Measurements from ENCODE around the gene ULBP2. TPM values are rescaled to one million over a fixed set of nuclear protein-coding genes. Genes with fewer than 3 reads are reported as not detected.
"Not testable (repeated sequence)": the region's sequence is repeated elsewhere in the genome, so short reads cannot be mapped to it uniquely, and the experiment has no call there.

The ULBP2 gene
- total and polyA plus RNA-seq, 3 experiments from 2014 or later = 0.48 to 0.68 (median 0.51) TPM

DNA sequence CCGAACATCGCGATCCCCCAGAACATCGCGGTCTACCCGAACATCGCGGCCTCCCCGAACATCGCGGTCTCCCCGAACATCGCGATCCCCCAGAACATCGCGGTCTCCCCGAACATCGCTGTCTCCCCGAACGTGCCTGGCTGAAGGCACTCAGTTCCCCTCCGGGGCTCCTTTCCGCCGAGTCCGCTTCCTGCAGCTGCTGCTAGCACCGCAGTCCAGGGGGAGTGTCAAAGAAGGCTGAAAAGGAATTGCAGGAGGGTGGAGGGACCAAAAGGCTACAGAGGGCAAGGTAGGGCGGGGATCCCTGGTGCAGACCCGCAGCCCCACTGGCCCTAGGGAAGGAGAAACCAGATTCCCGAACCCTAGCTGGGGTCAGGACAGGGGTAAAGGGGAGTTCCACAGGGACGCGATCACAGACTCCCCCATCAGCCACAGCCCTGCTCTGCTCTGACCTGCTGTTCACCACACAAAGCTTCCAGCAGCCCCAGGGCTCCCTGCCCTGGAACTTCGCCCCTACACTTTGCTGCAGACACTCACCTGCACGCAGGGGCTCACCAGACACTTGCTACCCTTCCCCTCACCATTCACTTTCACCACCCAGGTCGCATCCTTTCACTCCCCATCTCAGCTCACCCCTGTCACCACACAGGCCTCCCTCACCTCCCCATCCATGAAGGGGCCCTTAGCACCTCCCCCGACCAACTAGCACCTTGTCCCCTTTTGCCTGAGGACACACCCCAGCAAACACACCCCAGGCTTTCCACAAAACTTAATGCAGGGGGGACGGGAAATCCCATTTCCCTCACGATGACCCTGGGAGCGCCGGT is 23.6 kb downstream of the ULBP2 start:
- POLR2A ChIA-PET = no interaction called here
- H3K4me1 Mint-ChIP-seq = peaks cover 26 to 31% (median 27%) of the 10 kb centered on the region in 3 donors

DNA sequence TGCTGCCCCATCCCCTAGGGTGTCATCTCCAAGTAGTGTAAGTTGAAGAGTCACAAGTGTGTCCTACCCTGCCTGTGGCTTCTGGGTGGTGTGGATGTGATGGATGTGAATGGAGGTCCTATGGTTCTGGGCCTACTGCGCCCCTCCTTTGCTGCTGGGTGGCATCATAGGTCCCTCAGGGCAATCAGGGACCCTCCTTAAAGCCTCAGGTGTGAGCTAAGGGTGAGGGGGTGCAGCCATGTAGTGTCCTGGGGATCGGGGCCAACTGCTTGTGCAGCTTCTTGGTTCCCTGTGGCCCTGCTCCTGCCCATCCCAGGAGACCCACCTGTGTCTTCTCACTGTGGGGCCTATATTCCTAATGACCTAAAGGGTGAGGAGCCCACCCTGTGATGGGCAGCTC is 24.5 kb downstream of the ULBP2 start:
- Histone ChIP-seq H3K27me3 (ENCODE audit: insufficient read depth, low read length, poor library complexity, severe bottlenecking) (peaks cover 44% of the 10 kb centered on the region), H3K4me1 (ENCODE audit: insufficient read depth, low read length) (peaks cover 27% of the 10 kb centered on the region)
- H3K4me3 ChIP-seq (ENCODE audit: low read length); H3K9me3 Mint-ChIP-seq; H3K36me3 Mint-ChIP-seq; H3K36me3 ChIP-seq (ENCODE audit: insufficient read depth, low read length); H3K9me3 ChIP-seq (ENCODE audit: low read length); POLR2A ChIA-PET; H3K27ac Mint-ChIP-seq; H3K27ac ChIP-seq (ENCODE audit: low read depth, low read length); DNase-seq: not testable (repeated sequence)
- peak overlapping the region in 4 of 7 donors; percentile 85 to 94 (median 88) for H3K4me3 Mint-ChIP-seq
- CTCF ChIA-PET = interaction anchor here (1.1 kb wide), 1 partner anchor 50 kb away, joined by 3 read pairs; no protein-coding TSS in a partner anchor
- peaks cover 26 to 31% (median 27%) of the 10 kb centered on the region in 3 donors for H3K4me1 Mint-ChIP-seq
- peaks cover 70 to 88% of the 10 kb centered on the region in 2 donors for H3K27me3 Mint-ChIP-seq

More for the DNA sequence above, 23.6 kb downstream of the ULBP2 start:
- Histone ChIP-seq H3K9me3 (ENCODE audit: low read length) (no peaks in the 10 kb centered on the region), H3K27ac (ENCODE audit: low read depth, low read length) (no peak overlapping the region), H3K4me3 (ENCODE audit: low read length) (peak overlapping the region; percentile 69), H3K36me3 (ENCODE audit: insufficient read depth, low read length) (no peaks in the 10 kb centered on the region), H3K27me3 (ENCODE audit: insufficient read depth, low read length, poor library complexity, severe bottlenecking) (peaks cover 53% of the 10 kb centered on the region), H3K4me1 (ENCODE audit: insufficient read depth, low read length) (peaks cover 27% of the 10 kb centered on the region)
- H3K36me3 Mint-ChIP-seq = peaks cover 0 to 3% (median 1%) of the 10 kb centered on the region in 3 donors
- CTCF ChIA-PET = no interaction called here
- peak overlapping the region; percentile 87 to 97 (median 93) for H3K4me3 Mint-ChIP-seq
- peaks cover 71 to 92% of the 10 kb centered on the region in 2 donors for H3K27me3 Mint-ChIP-seq
- H3K27ac Mint-ChIP-seq = peak overlapping the region in 7 of 8 donors; percentile 70 to 97 (median 86)
- no peaks in the 10 kb centered on the region for H3K9me3 Mint-ChIP-seq
- DNase-seq = peak in 2 of 5 donors; percentile 16 to 38

DNA sequence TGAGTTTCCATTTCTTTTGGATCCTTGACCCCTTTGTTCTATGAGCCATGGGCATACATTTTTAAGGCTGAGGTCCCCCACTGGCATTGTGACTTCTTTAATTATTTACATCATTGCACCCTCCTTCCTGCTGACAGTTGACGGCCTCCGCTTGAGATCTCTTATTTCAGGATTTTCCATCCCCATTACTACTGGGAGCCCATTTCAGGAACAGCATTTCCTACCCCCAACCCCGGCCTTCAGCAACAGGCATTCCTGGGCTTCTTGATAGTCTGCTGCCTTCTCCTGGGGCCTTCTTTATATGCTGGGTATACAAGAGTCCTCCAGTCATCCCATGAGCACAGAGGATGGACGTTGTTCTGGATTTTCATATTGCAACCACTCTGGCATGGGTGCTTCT is 25.8 kb downstream of the ULBP2 start:
- Mint-ChIP-seq H3K27me3 (peaks cover 64 to 85% of the 10 kb centered on the region in 2 donors), H3K27ac (no peak overlapping the region), H3K9me3 (no peaks in the 10 kb centered on the region), H3K4me1 (peaks cover 26 to 31% (median 27%) of the 10 kb centered on the region in 3 donors), H3K4me3 (no peak overlapping the region), H3K36me3 (peaks cover 0 to 3% (median 1%) of the 10 kb centered on the region in 3 donors)
- peaks cover 32% of the 10 kb centered on the region for H3K27me3 ChIP-seq (ENCODE audit: insufficient read depth, low read length, poor library complexity, severe bottlenecking)
- DNase-seq = no peak
- H3K4me1 ChIP-seq (ENCODE audit: insufficient read depth, low read length) = peaks cover 27% of the 10 kb centered on the region
- ChIA-PET CTCF (no interaction called here), POLR2A (no interaction called here)
- H3K9me3 ChIP-seq (ENCODE audit: low read length) = no peaks in the 10 kb centered on the region
- no peaks in the 10 kb centered on the region for H3K36me3 ChIP-seq (ENCODE audit: insufficient read depth, low read length)
- no peak overlapping the region for H3K4me3 ChIP-seq (ENCODE audit: low read length)
- H3K27ac ChIP-seq (ENCODE audit: low read depth, low read length) = no peak overlapping the region

DNA sequence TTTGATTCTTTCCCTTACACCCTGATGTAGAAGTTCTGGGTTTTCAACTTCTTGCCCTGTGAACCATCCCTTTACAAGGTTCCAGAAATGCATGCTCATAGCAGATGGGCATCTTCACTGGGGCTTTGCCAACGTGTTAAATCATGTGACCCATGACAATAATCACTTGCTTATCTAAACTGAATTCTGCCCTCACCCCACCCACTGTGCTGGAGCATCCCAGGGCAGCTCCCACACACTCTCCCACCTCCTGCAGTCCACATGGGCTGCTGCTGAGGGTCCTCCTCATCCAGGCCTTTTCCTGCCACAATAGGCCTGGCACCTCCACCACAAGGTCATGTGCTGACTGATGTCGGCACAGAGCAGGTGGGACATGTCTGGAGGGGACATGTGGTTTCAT is 26.2 kb downstream of the ULBP2 start:
- not testable (repeated sequence) for H3K9me3 Mint-ChIP-seq
- peaks cover 28% of the 10 kb centered on the region for H3K27me3 ChIP-seq (ENCODE audit: insufficient read depth, low read length, poor library complexity, severe bottlenecking)
- peaks cover 25 to 29% (median 26%) of the 10 kb centered on the region in 3 donors for H3K4me1 Mint-ChIP-seq

DNA sequence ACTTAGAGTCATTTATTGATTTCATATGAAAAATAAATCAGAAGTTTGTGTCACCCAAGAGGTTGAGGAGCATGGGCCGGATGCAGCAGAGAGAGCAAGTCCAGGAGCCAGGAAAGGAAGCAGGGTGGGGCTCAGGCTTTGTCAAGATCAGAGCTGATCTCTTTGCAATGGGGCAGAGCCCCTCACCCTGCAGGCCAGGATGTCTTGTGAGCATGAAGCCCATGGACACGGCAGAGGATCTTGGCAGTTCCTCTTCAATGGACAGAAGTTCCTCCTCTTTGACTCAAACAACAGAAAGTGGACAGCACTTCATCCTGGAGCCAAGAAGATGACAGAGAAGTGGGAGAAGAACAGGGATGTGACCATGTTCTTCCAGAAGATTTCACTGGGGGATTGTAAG is 27.1 kb downstream of the ULBP2 start:
- CTCF ChIA-PET; POLR2A ChIA-PET; H3K9me3 Mint-ChIP-seq; H3K9me3 ChIP-seq (ENCODE audit: low read length); DNase-seq; H3K4me3 Mint-ChIP-seq; H3K27ac ChIP-seq (ENCODE audit: low read depth, low read length); H3K36me3 Mint-ChIP-seq; H3K36me3 ChIP-seq (ENCODE audit: insufficient read depth, low read length); H3K4me3 ChIP-seq (ENCODE audit: low read length); H3K27ac Mint-ChIP-seq: not testable (repeated sequence)
- peaks cover 21% of the 10 kb centered on the region for H3K27me3 ChIP-seq (ENCODE audit: insufficient read depth, low read length, poor library complexity, severe bottlenecking)
- Mint-ChIP-seq H3K4me1 (peaks cover 18 to 20% (median 18%) of the 10 kb centered on the region in 3 donors), H3K27me3 (peaks cover 58 to 81% of the 10 kb centered on the region in 2 donors)
- peaks cover 15% of the 10 kb centered on the region for H3K4me1 ChIP-seq (ENCODE audit: insufficient read depth, low read length)

More for the DNA sequence above, 26.2 kb downstream of the ULBP2 start:
- H3K4me3 Mint-ChIP-seq; H3K36me3 Mint-ChIP-seq; H3K27ac Mint-ChIP-seq; CTCF ChIA-PET; H3K36me3 ChIP-seq (ENCODE audit: insufficient read depth, low read length); H3K4me3 ChIP-seq (ENCODE audit: low read length); H3K27ac ChIP-seq (ENCODE audit: low read depth, low read length); DNase-seq; POLR2A ChIA-PET; H3K9me3 ChIP-seq (ENCODE audit: low read length): not testable (repeated sequence)
- peaks cover 64 to 85% of the 10 kb centered on the region in 2 donors for H3K27me3 Mint-ChIP-seq
- peaks cover 24% of the 10 kb centered on the region for H3K4me1 ChIP-seq (ENCODE audit: insufficient read depth, low read length)

DNA sequence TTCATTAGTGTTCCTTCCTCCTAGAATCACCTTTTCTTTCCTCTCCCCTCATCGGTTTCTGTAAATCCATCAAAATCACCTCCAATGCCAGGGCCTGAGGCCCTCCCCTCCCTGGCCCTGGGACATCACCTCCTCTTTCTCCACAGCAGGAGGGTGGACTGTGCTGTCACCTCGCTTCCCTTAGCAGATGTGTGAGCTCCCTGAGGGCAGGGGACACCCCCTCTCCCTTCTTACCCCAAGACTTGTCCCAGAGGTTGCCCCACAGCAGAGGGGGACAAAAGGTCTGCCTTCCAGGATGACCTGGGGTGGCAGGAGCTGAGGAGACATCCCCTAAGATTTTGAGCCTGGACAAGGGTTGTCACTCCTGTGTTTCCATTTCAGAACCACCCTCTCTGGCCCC is 27.8 kb downstream of the ULBP2 start:
- no peak overlapping the region for H3K4me3 Mint-ChIP-seq
- H3K9me3 Mint-ChIP-seq = no peaks in the 10 kb centered on the region
- H3K4me1 Mint-ChIP-seq = peaks cover 11 to 15% (median 14%) of the 10 kb centered on the region in 3 donors
- H3K27me3 ChIP-seq (ENCODE audit: insufficient read depth, low read length, poor library complexity, severe bottlenecking) = peaks cover 13% of the 10 kb centered on the region
- ChIA-PET CTCF (no interaction called here), POLR2A (no interaction called here)
- H3K27ac ChIP-seq (ENCODE audit: low read depth, low read length) = no peak overlapping the region
- H3K27me3 Mint-ChIP-seq = peaks cover 60 to 81% of the 10 kb centered on the region in 2 donors
- no peaks in the 10 kb centered on the region for H3K36me3 ChIP-seq (ENCODE audit: insufficient read depth, low read length)
- H3K27ac Mint-ChIP-seq = no peak overlapping the region
- H3K36me3 Mint-ChIP-seq = peaks cover 0 to 3% (median 1%) of the 10 kb centered on the region in 3 donors
- no peaks in the 10 kb centered on the region for H3K9me3 ChIP-seq (ENCODE audit: low read length)
- no peak for DNase-seq
- no peak overlapping the region for H3K4me3 ChIP-seq (ENCODE audit: low read length)
- H3K4me1 ChIP-seq (ENCODE audit: insufficient read depth, low read length) = peaks cover 8% of the 10 kb centered on the region

DNA sequence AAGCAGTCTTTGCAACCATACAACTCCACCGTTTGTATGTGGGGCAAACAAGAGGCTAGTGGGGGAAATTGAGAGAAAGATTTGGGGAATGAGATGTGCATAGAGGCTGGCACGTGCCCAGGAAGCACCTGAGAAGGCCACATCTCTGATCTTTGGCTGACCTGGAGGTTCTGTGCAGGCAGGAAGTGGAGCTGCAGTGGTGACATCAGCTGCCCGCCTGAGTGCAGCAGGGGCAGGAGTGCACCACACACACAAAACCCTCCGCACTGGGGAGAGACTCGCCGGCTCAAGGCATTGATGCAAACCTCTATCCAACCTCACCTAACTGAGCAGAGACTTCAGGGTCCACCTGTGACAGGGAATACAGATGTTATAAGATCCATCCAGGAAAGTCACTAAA is 32.6 kb downstream of the ULBP2 start:
- H3K9me3 ChIP-seq (ENCODE audit: low read length); H3K4me1 Mint-ChIP-seq; H3K4me1 ChIP-seq (ENCODE audit: insufficient read depth, low read length); H3K4me3 Mint-ChIP-seq; H3K36me3 ChIP-seq (ENCODE audit: insufficient read depth, low read length); H3K36me3 Mint-ChIP-seq; H3K27me3 ChIP-seq (ENCODE audit: insufficient read depth, low read length, poor library complexity, severe bottlenecking); H3K27ac ChIP-seq (ENCODE audit: low read depth, low read length); CTCF ChIA-PET; H3K9me3 Mint-ChIP-seq; DNase-seq; H3K27ac Mint-ChIP-seq; POLR2A ChIA-PET; H3K4me3 ChIP-seq (ENCODE audit: low read length): not testable (repeated sequence)
- H3K27me3 Mint-ChIP-seq = peaks cover 58 to 71% of the 10 kb centered on the region in 2 donors

DNA sequence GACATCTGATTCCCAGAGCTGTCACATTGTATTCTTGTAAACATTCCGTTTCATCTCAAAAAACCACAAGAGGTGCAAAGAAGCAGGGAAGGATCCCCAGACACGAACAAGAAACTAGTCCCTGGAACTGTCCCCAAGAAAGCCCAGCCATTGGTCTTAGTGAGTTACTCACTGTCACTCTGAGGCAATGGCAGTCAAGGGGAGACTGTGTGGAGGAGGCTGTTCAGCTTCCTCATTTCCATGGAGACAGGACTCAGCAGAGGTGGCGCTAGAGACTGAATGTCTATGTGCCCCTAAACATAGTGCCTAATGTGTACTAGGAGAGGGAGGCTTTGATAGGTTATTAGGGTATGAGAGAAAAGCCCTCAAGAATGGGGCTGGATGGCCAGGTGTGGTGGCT is 33.0 kb downstream of the ULBP2 start:
- DNase-seq = no peak
- POLR2A ChIA-PET = no interaction called here

More for the DNA sequence above, 33.0 kb downstream of the ULBP2 start:
- Mint-ChIP-seq H3K4me1 (peaks cover 0 to 3% (median 3%) of the 10 kb centered on the region in 3 donors), H3K27me3 (peaks cover 60 to 71% of the 10 kb centered on the region in 2 donors), H3K4me3 (no peak overlapping the region), H3K36me3 (no peaks in the 10 kb centered on the region), H3K27ac (no peak overlapping the region), H3K9me3 (no peaks in the 10 kb centered on the region)
- CTCF ChIA-PET = no interaction called here
- Histone ChIP-seq H3K4me1 (ENCODE audit: insufficient read depth, low read length) (no peaks in the 10 kb centered on the region), H3K27ac (ENCODE audit: low read depth, low read length) (no peak overlapping the region), H3K36me3 (ENCODE audit: insufficient read depth, low read length) (no peaks in the 10 kb centered on the region), H3K27me3 (ENCODE audit: insufficient read depth, low read length, poor library complexity, severe bottlenecking) (peaks cover 9% of the 10 kb centered on the region), H3K9me3 (ENCODE audit: low read length) (no peaks in the 10 kb centered on the region), H3K4me3 (ENCODE audit: low read length) (no peak overlapping the region)

All from CD8-positive, alpha-beta memory T cell (primary cell).